Osteocyte (in vitro differentiated cells): Measurements from ENCODE around the gene PSMB8. TPM values are rescaled to one million over a fixed set of nuclear protein-coding genes. Genes with fewer than 3 reads are reported as not detected.

Experiments used
- DNase-seq: peaks from one replicate; pipeline ENCODE4 v3.0.0; 2021; ENCODE audit warnings: mixed read lengths; ENCODE audit not compliant: unreplicated experiment; ENCODE audit errors: extremely low spot score
- H3K27ac Mint-ChIP-seq: one replicate; pipeline ENCODE4 v1.8.0; 2021; ENCODE audit warnings: mild to moderate bottlenecking, mixed read lengths; ENCODE audit not compliant: unreplicated experiment
- H3K27me3 Mint-ChIP-seq: one replicate; pipeline ENCODE4 v1.8.0; 2021; ENCODE audit warnings: mixed read lengths; ENCODE audit not compliant: unreplicated experiment
- H3K36me3 Mint-ChIP-seq: one replicate; pipeline ENCODE4 v1.8.0; 2021; ENCODE audit warnings: mixed read lengths; ENCODE audit not compliant: unreplicated experiment
- H3K4me1 Mint-ChIP-seq: one replicate; pipeline ENCODE4 v1.8.0; 2021; ENCODE audit warnings: mixed read lengths; ENCODE audit not compliant: unreplicated experiment
- H3K4me3 Mint-ChIP-seq: one replicate; pipeline ENCODE4 v1.8.0; 2021; ENCODE audit warnings: mild to moderate bottlenecking, moderate library complexity, mixed read lengths; ENCODE audit not compliant: unreplicated experiment
- H3K9me3 Mint-ChIP-seq: one replicate; pipeline ENCODE4 v1.8.0; 2021; ENCODE audit warnings: mixed read lengths; ENCODE audit not compliant: unreplicated experiment
- CTCF ChIP-seq: fragments of 200-600 bp; sonication (generic); IDR thresholded peaks from 2 replicates; pipeline ENCODE4 v1.5.0; 2021; ENCODE audit warnings: antibody characterized with exemption, mild to moderate bottlenecking, moderate library complexity
- total RNA-seq: library from RNA; stranded (reverse); gene quantifications from 2 replicates; pipeline ENCODE4 v1.2.1, GENCODE V29; 2021

PSMB8 gene
- total RNA-seq, 1 donor from 2014 or later = 66.1 TPM

- no peak for DNase-seq
- H3K27me3 Mint-ChIP-seq = no peaks in the 10 kb centered on the region
- H3K27ac Mint-ChIP-seq = no peak overlapping the region
- no peak overlapping the region for H3K4me3 Mint-ChIP-seq
- no peaks in the 10 kb centered on the region for H3K9me3 Mint-ChIP-seq
- peaks cover 27% of the 10 kb centered on the region for H3K4me1 Mint-ChIP-seq
- peaks cover 46% of the 10 kb centered on the region for H3K36me3 Mint-ChIP-seq
- TF ChIP-seq CTCF = no peak
Observed at GRCh38 chr6:32847004-32847403, 3.2 kb upstream of the PSMB8 start.

GRCh38 chr6:32845384-32845884 lies 1.6 kb upstream of the PSMB8 start:
- Mint-ChIP-seq H3K4me1 (peaks cover 18% of the 10 kb centered on the region), H3K4me3 (no peak overlapping the region), H3K9me3 (no peaks in the 10 kb centered on the region), H3K36me3 (peaks cover 54% of the 10 kb centered on the region), H3K27ac (peak overlapping the region; percentile 11), H3K27me3 (no peaks in the 10 kb centered on the region)
- TF ChIP-seq CTCF = no peak
- DNase-seq = no peak

- Mint-ChIP-seq H3K4me1 (peaks cover 18% of the 10 kb centered on the region), H3K27ac (peak overlapping the region; percentile 99), H3K9me3 (no peaks in the 10 kb centered on the region), H3K27me3 (no peaks in the 10 kb centered on the region), H3K4me3 (peak overlapping the region; percentile 96), H3K36me3 (peaks cover 53% of the 10 kb centered on the region)
- no peak for DNase-seq
- TF ChIP-seq CTCF = no peak
Observed at GRCh38 chr6:32844839-32845383, 1.1 kb upstream of the PSMB8 start.

- Mint-ChIP-seq H3K36me3 (peaks cover 44% of the 10 kb centered on the region), H3K9me3 (no peaks in the 10 kb centered on the region), H3K27me3 (no peaks in the 10 kb centered on the region), H3K4me3 (peak overlapping the region; percentile 96), H3K27ac (peak overlapping the region; percentile 99), H3K4me1 (peaks cover 20% of the 10 kb centered on the region)
- no peak for TF ChIP-seq CTCF
- no peak for DNase-seq
Observed at GRCh38 chr6:32843331-32843978, 392 bp downstream of the PSMB8 start.

- peaks cover 21% of the 10 kb centered on the region for H3K4me1 Mint-ChIP-seq
- H3K27ac Mint-ChIP-seq = peak overlapping the region; percentile 48
- H3K27me3 Mint-ChIP-seq = no peaks in the 10 kb centered on the region
- no peak for TF ChIP-seq CTCF
- peak overlapping the region; percentile 96 for H3K4me3 Mint-ChIP-seq
- no peaks in the 10 kb centered on the region for H3K9me3 Mint-ChIP-seq
- DNase-seq = no peak
- peaks cover 37% of the 10 kb centered on the region for H3K36me3 Mint-ChIP-seq
Observed at GRCh38 chr6:32842690-32843089, 1.2 kb downstream of the PSMB8 start.
